GM19023 (cell line): ENCODE data around the gene CREB5.

Experiments
- ATAC-seq: cut with Tn5 transposase; IDR thresholded peaks from one replicate; pipeline ENCODE4 v1.9.1; 2021; ENCODE audit warnings: mild to moderate bottlenecking, moderate library complexity; ENCODE audit not compliant: unreplicated experiment

Gene CREB5

GRCh38 chr7:28832669-28833068 lies 420.4 kb downstream of the CREB5 start:
- ATAC-seq = no peak

DNA sequence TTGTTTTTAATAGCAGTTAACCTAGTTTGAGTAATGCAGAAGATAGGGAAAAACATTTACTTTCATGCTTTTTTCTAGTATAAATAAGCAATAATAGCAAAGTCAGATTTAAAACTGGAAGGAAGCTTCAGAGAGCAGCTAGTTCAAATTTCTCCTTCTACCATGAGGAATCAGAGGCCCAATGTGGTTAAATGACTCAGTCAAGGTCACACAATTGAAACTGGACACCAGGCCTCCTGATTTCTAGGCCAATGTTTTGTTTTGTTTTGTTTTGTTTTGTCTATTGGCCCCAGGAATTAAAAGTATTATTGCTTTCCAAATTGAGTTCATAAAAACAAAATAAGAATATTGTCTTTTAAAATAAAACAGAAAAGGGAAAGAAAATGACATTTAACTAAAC lies 423.5 kb downstream of the CREB5 start:
- ATAC-seq = no peak

DNA sequence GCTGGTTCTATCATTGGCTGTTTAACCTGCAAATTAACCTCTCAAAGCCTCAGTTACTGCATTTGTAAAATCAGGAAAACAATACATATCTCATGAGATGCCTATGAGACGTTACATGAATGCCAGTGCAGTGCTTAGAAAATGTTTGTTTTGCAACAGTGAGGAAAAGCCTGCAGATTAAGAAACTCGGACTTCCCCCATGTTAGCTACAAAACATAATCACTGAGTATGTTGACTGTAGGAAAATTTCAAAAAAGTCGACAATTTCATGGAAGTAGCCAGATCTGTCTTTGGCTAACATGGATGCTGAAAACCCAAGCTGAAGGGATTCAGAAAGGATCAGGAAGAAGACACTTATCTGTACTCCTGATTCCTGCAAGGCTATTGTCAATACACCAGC lies 424.4 kb downstream of the CREB5 start:
- ATAC-seq = no peak

DNA sequence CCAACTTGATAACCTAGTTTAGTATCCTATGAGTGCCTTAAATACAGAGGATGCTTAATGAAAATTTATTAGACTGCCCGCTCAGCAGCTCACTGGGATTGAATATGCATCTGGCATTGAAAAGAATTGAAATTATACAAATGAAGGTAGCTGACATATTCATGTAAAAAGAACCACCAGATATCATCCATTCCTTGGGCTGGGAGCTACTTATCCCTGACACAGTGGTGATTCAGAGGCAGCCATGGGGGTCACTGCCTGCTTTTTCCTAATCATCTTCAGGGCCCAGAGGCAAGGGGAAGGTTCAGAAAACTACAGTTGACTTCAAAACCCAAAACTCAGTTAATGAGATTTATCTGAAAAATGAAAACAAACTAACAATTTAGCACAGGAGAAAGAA lies 424.9 kb downstream of the CREB5 start:
- ATAC-seq = no peak

DNA sequence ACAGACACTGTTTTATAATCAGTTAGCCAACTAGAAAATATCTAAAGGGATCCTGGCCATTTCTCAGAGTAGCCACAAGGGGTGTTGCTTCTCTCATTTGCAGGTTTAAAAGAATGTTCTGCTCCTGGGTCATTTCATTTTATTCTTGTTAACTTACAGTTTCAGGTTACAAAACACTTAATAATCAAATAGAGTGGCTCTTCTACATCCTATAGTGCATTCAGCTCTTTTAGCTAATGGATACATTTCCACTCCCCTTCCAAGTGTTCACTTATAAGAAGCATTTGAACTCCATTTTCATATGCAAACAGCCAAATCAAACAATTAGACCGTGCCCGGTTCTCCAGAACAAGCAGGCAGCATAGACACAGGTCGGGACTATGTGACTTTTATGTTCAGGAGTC lies 428.3 kb downstream of the CREB5 start:
- ATAC-seq = no peak

- ATAC-seq = no peak
These were observed 429.4 kb downstream of the CREB5 start for GRCh38 chr7:28841766-28842165.

GRCh38 chr7:28842769-28843295 lies 430.5 kb downstream of the CREB5 start:
- ATAC-seq = no peak

- ATAC-seq = no peak
These were observed 432.8 kb downstream of the CREB5 start for GRCh38 chr7:28845106-28845505.

DNA sequence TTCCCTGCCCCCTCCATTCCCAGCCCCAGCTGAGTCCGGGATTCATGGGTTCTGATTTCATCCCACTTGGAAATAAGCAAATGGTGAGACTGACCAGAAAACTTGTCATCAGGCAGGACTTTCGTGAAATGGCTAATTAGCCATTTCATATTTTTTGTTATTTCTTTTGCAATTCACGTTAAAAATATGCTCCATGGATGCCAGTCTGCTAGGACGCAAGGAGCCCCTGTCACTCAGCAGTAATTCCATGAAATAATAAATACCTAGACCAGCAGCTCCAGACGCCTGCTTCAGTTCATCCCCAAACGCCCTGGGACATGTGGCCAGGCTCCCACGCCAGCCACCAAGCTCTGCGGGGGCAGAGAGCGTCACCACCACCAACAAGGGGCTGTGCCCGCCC lies 434.9 kb downstream of the CREB5 start:
- no peak for ATAC-seq

- no peak for ATAC-seq
These were observed 435.4 kb downstream of the CREB5 start for GRCh38 chr7:28847681-28848080.

DNA sequence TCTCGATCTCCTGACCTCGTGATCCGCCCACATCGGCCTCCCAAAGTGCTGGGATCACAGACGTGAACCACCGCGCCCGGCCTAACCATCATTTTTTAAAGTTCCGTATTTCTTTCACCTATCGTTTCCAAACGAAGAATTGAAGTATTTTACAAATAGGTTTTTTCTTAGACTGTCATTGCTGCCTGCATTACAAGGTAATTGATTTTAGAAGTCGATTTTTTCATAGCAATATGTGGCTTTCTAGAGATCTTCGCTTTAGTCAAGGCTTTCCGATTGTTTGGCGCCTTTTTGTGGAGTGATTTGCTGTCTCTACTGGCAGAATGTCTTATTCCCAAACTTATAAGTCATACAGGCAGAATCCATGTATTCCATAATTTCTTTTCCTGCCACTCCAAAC lies 436.6 kb downstream of the CREB5 start:
- ATAC-seq = no peak

DNA sequence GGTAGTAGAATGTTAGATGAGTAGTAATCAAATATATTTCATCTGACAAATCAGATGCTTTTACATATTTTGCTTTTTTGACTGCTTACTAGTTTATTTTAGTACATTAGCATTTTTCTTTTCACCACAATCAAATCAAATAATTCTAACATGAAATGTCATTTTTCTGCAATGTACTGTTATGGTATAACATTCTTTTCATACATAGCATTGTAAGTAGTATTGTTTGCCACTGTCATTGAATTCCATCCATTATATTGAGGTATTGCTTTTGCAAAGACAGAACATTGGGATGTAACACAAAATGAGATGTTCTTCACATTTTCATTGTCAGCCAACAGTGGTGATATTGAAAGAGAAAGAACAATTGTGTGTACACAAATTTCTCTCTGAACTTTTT lies 438.4 kb downstream of the CREB5 start:
- ATAC-seq = no peak

DNA sequence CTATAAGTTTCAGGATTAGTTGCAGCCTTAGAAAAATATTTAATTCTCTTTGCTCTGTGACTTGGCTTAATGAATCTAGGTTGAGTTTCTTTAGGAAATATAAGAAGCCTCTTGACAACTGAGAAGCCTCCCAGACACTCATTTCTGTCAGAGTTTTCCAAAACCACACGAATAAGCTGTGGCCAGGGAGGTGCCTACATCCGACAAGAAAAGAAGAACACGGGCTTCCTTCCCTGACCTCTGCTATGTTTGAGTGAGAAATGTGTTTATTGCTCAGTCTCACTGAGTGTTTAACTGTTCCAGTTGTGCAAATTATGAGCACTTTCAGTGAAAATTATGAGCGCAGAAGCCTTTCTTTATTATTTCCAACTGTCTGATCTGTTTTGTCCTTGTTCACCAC lies 440.8 kb downstream of the CREB5 start:
- ATAC-seq = no peak

- ATAC-seq = peak; percentile 97
These were observed 441.8 kb downstream of the CREB5 start for GRCh38 chr7:28853834-28854749.

DNA sequence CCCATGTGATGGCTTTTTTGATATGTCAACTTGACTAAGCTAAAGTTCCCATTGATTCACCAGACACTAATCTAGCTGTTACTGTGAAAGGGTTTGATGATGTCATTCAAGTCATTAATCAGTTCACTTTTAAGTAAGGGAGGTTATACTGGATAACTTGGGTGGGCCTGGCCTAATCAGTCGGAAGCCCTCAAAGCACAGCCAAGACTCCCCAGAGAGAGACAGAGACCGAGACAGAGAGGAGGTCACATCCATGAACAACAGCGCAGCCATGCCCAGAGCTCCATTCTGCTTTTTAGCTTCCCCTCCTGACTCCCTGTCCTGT lies 442.4 kb downstream of the CREB5 start:
- no peak for ATAC-seq

GRCh38 chr7:28855538-28856217 lies 443.4 kb downstream of the CREB5 start:
- no peak for ATAC-seq

- ATAC-seq = no peak
These were observed 444.3 kb downstream of the CREB5 start for GRCh38 chr7:28856656-28857055.

- ATAC-seq = no peak
These were observed 445.9 kb downstream of the CREB5 start for GRCh38 chr7:28858206-28858605.

DNA sequence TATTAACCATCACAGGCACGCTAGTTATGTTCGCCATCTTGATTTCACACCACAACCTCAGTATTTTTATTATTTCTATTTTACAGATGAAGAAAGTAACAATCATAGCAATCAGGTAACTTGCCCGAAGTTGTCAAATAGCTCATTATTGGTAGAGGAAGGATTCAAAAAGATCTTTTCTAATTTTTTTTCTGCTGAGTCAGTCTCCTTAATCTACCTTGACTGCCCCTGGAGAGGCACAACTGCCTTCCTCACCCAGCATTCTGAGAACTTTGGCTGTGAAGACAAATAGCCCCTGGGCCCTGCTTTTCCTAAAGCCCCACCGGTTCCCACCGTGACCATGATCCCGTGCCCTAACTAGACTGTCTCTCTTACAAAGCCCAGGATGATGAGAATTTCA lies 446.6 kb downstream of the CREB5 start:
- ATAC-seq = no peak

DNA sequence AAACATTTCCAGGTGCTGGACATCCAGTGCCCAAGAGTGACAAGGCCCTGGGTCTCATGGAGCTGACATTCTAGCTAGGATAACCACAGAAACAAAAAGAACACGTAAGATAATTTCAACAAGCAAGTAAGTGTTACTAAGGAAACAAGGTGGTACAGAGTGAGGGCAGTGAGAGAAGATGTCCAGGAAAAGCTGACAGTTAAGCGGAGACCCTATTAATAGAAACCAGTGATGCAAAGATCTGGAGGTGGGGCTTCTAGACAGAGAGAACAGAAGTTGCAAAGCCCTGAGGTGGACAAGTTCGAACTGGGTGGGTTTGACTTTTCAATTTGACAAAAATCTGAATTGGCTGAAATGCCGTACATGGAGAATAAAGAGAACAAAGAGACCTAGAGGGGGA lies 449.5 kb downstream of the CREB5 start:
- no peak for ATAC-seq

GRCh38 chr7:28862595-28863272 lies 450.4 kb downstream of the CREB5 start:
- no peak for ATAC-seq
